HG02981 (cell line): Measurements from ENCODE around the gene ARID1B.
"Not testable (repeated sequence)": the region's sequence is repeated elsewhere in the genome, so short reads cannot be mapped to it uniquely, and the experiment has no call there.

Experiments
- ATAC-seq: cut with Tn5 transposase; IDR thresholded peaks from one replicate; pipeline ENCODE4 v1.9.1; 2021; ENCODE audit warnings: mild to moderate bottlenecking, moderate library complexity; ENCODE audit not compliant: unreplicated experiment

Gene ARID1B

DNA sequence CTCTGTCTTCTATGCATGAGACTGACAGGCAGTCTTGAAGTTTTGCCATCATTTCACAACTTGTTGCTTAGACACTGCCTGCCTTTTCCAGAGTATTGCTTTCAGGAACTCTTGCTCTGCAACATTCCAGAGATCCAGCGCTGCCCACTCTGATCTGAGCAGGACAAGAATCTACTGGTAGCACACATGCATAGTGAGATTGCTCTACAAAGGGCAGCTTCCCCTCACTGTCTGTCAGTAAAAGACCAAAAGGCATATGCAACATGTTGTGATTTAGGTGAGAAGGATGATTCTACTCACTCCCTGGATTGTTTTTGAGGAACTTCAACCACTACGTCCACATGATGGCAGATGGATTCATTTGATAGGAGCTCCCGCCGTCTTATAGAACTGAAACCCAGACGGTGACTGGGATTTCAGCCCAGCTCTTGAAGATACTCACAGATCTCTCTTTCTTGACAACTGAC lies 259.1 kb downstream of the ARID1B start:
- ATAC-seq: no peak

GRCh38 chr6:157037165-157037564 lies 260.0 kb downstream of the ARID1B start:
- ATAC-seq: no peak

- ATAC-seq: no peak
These were observed 261.4 kb downstream of the ARID1B start for GRCh38 chr6:157038610-157039009.

DNA sequence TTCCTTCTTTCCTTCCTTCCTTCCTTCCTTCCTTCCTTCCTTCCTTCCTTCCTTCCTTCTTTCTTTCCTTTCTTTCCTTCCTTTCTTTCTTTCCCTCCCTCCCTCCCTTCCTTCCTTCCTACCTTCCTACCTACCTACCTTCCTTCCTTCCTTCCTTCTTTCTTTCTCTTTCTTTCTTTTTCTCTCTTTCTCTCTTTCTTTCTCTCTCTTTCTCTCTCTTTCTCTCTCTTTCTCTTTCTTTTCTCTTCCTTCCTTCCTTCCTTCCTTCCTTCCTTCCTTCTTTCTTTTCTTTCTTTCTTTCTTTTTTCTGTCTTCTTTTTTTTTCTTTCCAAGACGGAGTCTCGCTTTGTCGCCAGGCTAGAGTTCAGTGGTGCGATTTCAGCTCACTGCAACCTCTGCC lies 262.5 kb downstream of the ARID1B start:
- ATAC-seq: not testable (repeated sequence)

DNA sequence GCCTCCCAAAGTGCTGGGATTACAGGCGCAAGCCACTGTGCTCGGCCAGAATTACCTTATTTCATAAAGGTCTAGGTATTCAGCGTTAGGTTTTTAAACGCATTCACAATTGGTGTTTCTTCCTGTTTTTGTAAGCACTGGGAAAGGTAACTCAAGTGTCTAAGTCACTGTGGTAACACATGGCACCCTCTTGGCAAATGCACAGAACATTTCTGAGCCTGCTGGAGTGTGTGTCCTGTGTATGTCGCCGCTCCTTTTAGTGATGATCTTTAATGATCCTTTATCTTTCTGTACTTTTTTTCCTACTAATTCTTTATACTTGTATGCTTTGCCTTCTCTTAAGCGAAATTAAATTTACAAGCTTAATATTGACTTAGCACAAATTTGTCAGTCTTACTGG lies 263.0 kb downstream of the ARID1B start:
- ATAC-seq: no peak

DNA sequence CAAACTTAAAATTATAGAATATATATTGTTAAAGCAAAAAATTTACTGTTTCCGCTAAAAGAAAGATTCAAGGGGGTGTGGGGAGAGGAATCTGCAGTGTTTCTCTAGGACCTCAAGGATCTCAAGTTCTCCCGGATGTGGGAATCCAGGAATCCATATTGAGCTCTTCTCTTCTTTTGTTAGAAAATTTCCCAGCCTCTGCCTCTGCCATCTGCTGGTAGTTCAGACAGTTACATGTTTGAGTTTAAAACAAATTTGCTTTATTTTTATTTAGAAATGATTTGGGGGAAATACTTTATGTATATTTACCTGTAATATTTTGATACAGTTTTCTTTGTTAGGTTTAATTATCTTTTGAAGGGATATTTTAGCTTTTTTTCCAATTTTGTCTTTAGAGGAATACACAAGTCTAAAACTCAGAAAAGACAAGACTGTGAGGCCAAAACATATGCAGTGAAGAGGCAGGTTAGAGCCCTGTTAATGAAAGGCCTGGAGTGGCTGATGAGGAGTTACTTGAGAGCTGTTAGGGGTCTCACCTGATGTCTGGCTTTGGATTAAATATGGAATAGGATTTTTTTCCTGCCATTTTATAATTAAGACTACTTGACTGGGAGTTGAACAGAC lies 268.8 kb downstream of the ARID1B start:
- ATAC-seq: no peak

DNA sequence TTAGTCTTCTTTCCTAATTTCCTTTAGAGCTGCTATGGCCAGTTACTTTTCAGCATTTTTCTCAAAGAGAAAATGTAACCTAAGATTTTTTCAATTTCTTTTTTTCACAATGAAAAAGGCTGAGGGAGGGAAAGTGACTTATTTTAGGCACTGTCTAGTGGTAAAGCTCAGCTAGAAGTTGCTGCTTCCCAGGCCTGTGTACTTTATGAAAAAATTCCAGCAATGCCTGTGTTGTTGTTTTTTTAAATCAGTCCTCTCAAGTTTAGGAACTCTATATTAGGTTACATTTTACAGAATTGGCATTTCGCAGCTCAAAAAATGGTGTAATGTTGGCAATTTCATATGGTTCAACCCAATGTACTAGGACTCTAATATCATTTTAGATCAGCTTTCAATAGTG lies 269.6 kb downstream of the ARID1B start:
- no peak for ATAC-seq

DNA sequence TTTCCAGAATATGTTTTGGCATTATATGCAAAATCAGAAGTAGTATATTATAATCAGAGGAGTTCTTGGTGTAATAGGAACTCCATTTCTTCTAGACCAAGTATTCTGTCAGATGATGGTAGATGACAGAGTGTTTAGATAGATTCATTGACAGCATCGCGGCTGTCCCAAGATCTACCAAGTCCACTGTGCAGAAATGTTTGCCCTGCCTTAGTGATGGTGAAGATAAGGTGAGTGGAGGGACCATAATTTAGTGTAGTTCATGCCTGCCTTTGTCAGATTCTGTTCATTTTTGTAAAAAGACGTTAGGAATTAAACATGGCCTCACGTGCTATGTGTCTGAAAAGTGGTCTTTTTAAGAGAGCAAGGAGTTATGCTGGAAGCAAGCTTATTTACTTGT lies 270.1 kb downstream of the ARID1B start:
- ATAC-seq: no peak

- no peak for ATAC-seq
These were observed 270.8 kb downstream of the ARID1B start for GRCh38 chr6:157047951-157048350.

- no peak for ATAC-seq
These were observed 272.0 kb downstream of the ARID1B start for GRCh38 chr6:157049133-157049532.

- no peak for ATAC-seq
These were observed 273.5 kb downstream of the ARID1B start for GRCh38 chr6:157050537-157051265.

DNA sequence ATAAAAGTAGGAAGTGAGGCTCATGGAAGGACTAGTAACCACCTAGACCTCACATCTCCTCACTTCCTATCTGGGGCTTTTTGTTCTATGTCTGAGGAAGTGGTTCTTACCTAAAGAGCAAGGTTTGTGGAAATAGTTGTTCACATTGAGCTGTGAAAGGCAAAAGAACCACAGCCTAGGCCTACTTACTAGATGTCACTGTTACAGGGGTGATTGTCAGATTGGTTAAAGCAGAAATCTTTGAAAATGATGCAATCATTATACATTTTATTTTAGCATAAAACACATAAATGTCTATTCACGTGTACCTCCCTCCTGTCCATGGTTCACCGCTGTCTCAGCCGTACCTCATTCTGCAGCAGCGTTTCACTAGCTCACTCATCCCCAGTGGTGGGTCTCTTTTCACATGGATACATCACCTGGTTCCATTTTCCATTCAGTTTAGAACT lies 277.4 kb downstream of the ARID1B start:
- peak; percentile 66 for ATAC-seq

DNA sequence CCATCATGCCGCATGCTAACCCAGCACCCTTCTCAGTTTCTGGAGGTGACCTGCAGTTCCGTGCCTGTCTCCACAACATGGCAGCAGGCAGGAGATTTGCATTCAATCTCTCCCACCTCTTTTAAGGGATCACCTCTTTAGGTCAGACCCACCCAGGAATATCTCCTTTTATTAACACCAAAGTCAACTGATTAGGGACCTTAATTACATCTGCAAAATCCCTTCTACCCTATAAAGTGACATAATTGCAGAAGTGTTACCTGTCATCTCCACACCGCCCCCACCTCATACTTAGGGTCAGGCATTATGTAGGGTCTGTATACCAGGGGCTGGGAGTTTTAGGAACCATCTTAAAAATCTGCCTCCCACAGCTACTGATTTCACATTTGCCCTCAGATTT lies 278.7 kb downstream of the ARID1B start:
- ATAC-seq: no peak

DNA sequence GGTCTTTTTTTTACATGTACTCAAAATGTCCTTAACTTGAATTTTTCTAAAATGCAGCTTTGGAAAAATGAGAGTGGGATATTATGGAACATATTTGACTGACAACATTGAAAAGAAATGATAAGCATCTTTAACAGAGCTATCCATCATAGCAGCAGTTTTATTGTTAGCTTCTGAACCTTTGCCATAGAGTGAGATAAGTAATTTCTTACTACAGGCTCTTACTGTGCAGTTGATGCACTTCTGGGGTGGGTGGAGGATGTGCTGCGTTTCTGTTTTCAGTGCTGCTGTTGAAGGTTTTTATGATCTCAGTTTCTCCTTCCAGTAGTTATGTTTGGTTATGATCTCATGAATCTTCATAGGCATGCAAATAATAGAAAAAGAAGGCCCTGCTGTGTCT lies 279.1 kb downstream of the ARID1B start:
- no peak for ATAC-seq

DNA sequence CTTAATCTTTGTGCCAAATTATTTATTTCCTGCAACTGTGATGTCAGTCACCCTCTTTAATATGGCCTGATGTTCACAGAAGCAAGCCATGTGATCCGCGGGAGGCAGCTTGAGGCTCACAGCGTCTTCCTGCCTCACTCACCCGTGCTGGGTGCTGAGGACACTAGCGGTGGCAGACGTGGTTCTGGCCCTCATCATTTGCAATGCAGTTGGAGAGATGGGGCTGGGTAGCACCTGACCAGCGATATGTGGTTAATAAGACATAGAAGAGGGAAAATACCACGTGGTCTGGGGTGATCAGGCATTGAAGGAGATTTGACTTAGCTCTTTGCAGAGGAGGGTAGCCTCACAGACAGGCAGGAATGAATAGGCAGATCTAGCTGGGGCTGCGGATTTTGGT lies 281.4 kb downstream of the ARID1B start:
- ATAC-seq: no peak

DNA sequence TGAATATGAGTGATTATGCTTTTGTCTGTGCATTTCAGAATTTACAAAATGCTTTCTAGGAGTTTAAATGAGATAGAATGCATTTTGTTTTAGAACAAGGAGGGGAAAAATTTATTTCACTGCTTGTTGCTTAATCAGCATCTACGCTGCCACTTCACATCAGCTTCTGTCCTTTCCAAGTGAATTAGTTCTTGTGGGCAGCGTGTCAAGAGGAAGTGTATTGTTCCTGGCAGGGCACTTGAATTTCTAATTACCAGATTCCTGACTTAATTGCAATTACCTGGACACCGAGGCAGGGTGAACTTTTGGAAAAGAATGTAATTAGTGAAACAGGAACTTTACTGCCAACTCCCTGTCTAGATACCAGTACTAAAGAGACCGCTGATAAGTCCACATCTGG lies 282.6 kb downstream of the ARID1B start:
- no peak for ATAC-seq

GRCh38 chr6:157060440-157060952 lies 283.3 kb downstream of the ARID1B start:
- no peak for ATAC-seq

DNA sequence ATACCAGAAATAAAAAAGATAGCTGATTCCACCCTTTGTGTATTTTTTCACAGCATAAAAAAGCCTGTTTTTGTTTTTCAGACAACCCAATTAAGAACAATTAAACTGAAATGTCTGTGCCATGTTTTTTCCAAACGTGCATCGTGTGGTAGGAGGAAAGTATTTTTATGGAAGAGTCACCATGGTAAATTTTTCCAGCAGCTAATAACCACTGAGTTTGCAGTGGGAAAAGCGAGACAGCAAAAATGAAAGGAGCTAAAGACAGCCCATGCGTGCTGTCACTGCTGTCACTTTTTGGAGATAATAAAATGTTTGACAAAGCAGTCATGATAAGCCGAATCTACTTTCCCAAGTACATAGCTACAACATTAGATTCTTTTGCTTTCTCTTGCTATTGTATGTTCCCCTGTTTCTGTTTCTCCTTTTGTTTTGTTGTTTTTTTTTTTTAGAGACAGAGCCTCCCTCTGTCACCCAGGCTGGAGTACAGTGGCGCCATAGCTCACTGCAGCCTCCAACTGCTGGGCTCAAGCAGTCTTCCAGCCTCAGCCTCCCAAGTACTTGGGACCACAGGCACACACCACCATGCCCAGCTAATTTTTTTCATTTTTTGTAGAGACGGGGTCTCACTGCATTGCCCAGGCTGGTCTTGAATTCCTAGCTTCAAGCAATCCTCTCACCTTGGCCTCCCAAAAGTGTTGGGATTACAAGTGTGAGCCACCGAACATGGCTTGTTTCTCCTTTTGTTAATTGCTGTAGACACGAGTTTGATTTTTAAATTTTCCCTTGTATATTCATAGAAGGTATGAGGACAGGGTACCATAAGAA lies 284.8 kb downstream of the ARID1B start:
- ATAC-seq: no peak

DNA sequence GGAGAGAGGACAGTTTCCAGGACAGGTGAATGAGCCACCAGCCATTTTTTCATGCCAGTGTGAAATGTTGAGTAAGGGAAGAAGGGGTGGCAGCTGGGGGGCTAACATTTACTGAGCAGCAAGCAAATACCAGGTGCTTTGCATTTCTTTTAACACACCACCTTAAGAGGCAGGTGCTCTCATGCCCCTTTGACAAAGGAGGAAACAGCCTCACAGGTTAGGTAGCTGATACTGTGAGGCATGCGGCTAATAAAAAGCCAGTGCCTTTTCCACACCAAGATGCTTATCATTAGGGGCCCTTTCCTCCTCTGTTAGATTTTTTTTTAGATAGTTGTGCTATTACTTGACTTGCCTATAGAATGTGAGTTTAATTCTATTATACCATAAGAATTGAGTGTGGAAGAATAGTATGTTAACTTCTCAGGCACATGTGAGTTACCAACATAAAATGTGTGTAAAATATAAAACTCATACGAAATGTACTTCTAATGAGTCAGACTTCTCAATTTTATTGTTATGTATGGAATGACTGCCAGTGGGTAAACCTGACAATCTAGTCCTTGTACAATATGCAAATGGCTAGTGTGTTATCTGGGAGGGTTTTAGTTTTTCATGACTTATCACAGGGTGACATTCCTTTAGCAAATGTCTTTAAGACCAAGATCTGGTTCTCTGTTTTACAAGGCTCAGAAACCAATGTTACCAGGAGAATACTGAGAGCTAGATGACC lies 286.2 kb downstream of the ARID1B start:
- no peak for ATAC-seq

DNA sequence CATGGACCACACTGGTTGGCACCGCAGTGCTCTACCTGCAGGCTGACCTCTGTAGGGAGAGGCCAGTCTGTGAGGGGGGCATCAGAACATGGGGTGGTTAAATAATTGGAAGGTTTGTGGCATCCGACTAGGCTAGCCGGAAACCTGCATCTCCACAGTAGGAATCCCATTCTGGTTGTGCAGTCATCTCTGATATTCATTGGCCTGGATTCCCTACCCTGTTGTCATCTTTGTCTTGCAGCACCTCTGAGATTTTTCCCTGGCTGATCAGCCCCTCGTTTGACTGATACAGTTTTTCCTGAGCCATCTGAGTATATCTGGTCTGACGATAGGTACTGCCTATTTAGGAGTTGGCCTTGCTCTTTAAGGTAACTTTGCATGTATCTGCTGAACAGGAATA lies 286.7 kb downstream of the ARID1B start:
- no peak for ATAC-seq

DNA sequence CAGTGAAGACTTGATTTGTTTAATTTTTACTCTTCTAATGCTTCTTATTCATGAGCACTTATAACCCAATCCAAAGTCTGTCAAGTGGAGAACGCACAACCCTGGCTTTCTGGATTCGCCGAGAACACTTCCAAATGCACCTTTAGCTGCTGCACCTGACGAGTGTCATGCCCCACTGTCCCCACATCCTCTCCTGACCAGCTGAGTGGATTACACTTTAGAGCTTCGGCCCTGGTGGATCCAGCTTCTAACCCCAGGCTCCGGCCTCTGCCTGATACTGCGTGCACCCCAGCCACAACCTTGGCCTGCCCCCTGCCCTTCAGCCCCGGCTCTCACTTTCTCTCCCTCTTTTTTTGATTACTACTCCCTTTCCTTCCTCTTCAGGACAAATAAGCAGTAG lies 287.3 kb downstream of the ARID1B start:
- ATAC-seq: no peak
